Kidney glomerular epithelial cell (primary cell): Measurements from ENCODE around the gene LRRC27.
"Not testable (repeated sequence)": the region's sequence is repeated elsewhere in the genome, so short reads cannot be mapped to it uniquely, and the experiment has no call there.

Source experiments
- DNase-seq: peaks from one replicate; lab custom pipeline; 2025; lab: John Stamatoyannopoulos, UW

LRRC27 gene

GRCh38 chr10:132374612-132375011 lies 42.6 kb downstream of the LRRC27 start:
- DNase-seq: no peak

- DNase-seq: no peak
Measured at GRCh38 chr10:132375116-132375794, 43.3 kb downstream of the LRRC27 start.

GRCh38 chr10:132375795-132376297 lies 43.9 kb downstream of the LRRC27 start:
- DNase-seq: no peak

- DNase-seq: no peak
Measured at GRCh38 chr10:132376394-132376851, 44.4 kb downstream of the LRRC27 start.

GRCh38 chr10:132377326-132377725 lies 45.3 kb downstream of the LRRC27 start:
- DNase-seq: no peak

- DNase-seq: not testable (repeated sequence)
Measured at GRCh38 chr10:132379026-132379425, 47.0 kb downstream of the LRRC27 start.

GRCh38 chr10:132380986-132381385 lies 49.0 kb downstream of the LRRC27 start:
- not testable (repeated sequence) for DNase-seq

- DNase-seq: no peak
Measured at GRCh38 chr10:132381741-132382140, 49.7 kb downstream of the LRRC27 start.

GRCh38 chr10:132382231-132382922 lies 50.4 kb downstream of the LRRC27 start:
- DNase-seq: no peak

- no peak for DNase-seq
Measured at GRCh38 chr10:132383101-132383500, 51.1 kb downstream of the LRRC27 start.

- no peak for DNase-seq
Measured at GRCh38 chr10:132383751-132384196, 51.8 kb downstream of the LRRC27 start.

- DNase-seq: no peak
Measured at GRCh38 chr10:132384618-132385388, 52.8 kb downstream of the LRRC27 start.

- no peak for DNase-seq
Measured at GRCh38 chr10:132385389-132385667, 53.3 kb downstream of the LRRC27 start.

- no peak for DNase-seq
Measured at GRCh38 chr10:132385721-132386418, 53.9 kb downstream of the LRRC27 start.

- no peak for DNase-seq
Measured at GRCh38 chr10:132386419-132386831, 54.4 kb downstream of the LRRC27 start.

- not testable (repeated sequence) for DNase-seq
Measured at GRCh38 chr10:132386896-132387295, 54.9 kb downstream of the LRRC27 start.

GRCh38 chr10:132387764-132388210 lies 55.8 kb downstream of the LRRC27 start:
- DNase-seq: no peak

- DNase-seq: no peak
Measured at GRCh38 chr10:132388891-132389432, 57.0 kb downstream of the LRRC27 start.

GRCh38 chr10:132389433-132390169 lies 57.6 kb downstream of the LRRC27 start:
- no peak for DNase-seq

GRCh38 chr10:132390170-132390920 lies 58.4 kb downstream of the LRRC27 start:
- DNase-seq: no peak
